ENCODE measurements around the gene OGFOD1.
A peak's percentile ranks its signal among the peaks of the same experiment; 100 is the strongest.
"Not testable (repeated sequence)": the region's sequence is repeated elsewhere in the genome, so short reads cannot be mapped to it uniquely, and the experiment has no call there.

OGFOD1 gene

GRCh38 chr16:56480776-56481467 lies 29.6 kb downstream of the OGFOD1 start:
- no peak for DNase-seq (ENCODE audit: low read depth)

- DNase-seq (ENCODE audit: low read depth), result no peak
Observed at GRCh38 chr16:56481468-56482122, 30.2 kb downstream of the OGFOD1 start.

- no peak for DNase-seq (ENCODE audit: low read depth)
Observed at GRCh38 chr16:56482683-56483236, 31.4 kb downstream of the OGFOD1 start.

GRCh38 chr16:56483394-56483793 lies 32.0 kb downstream of the OGFOD1 start:
- DNase-seq (ENCODE audit: low read depth), result no peak

GRCh38 chr16:56488035-56488434 lies 36.7 kb downstream of the OGFOD1 start:
- DNase-seq (ENCODE audit: low read depth), result no peak

- not testable (repeated sequence) for DNase-seq (ENCODE audit: low read depth)
Observed at GRCh38 chr16:56488868-56489267, 37.5 kb downstream of the OGFOD1 start.

GRCh38 chr16:56491657-56492261 lies 40.4 kb downstream of the OGFOD1 start:
- no peak for DNase-seq (ENCODE audit: low read depth)

GRCh38 chr16:56493126-56493525 lies 41.8 kb downstream of the OGFOD1 start:
- DNase-seq (ENCODE audit: low read depth), result no peak

GRCh38 chr16:56493815-56494214 lies 42.5 kb downstream of the OGFOD1 start:
- DNase-seq (ENCODE audit: low read depth), result no peak

GRCh38 chr16:56505181-56505580 lies 53.8 kb downstream of the OGFOD1 start:
- no peak for DNase-seq (ENCODE audit: low read depth)

- no peak for DNase-seq (ENCODE audit: low read depth)
Observed at GRCh38 chr16:56506941-56507340, 55.6 kb downstream of the OGFOD1 start.

- DNase-seq (ENCODE audit: low read depth), result no peak
Observed at GRCh38 chr16:56510544-56510943, 59.2 kb downstream of the OGFOD1 start.

GRCh38 chr16:56512025-56512424 lies 60.7 kb downstream of the OGFOD1 start:
- DNase-seq (ENCODE audit: low read depth), result no peak

- no peak for DNase-seq (ENCODE audit: low read depth)
Observed at GRCh38 chr16:56513091-56513490, 61.7 kb downstream of the OGFOD1 start.

GRCh38 chr16:56513972-56514371 lies 62.6 kb downstream of the OGFOD1 start:
- DNase-seq (ENCODE audit: low read depth), result no peak

GRCh38 chr16:56514845-56515244 lies 63.5 kb downstream of the OGFOD1 start:
- DNase-seq (ENCODE audit: low read depth), result no peak

GRCh38 chr16:56515665-56516064 lies 64.3 kb downstream of the OGFOD1 start:
- no peak for DNase-seq (ENCODE audit: low read depth)

GRCh38 chr16:56517206-56517605 lies 65.9 kb downstream of the OGFOD1 start:
- DNase-seq (ENCODE audit: low read depth), result no peak

GRCh38 chr16:56518425-56518824 lies 67.1 kb downstream of the OGFOD1 start:
- no peak for DNase-seq (ENCODE audit: low read depth)

GRCh38 chr16:56519459-56520250 lies 68.3 kb downstream of the OGFOD1 start, which contains the start of gene BBS2:
Gene BBS2, minus strand, starts transcription at chr16:56520024. Its CDS starts 162 bp downstream, at chr16:56519862.
- DNase-seq (ENCODE audit: low read depth), result peak; percentile 90

GRCh38 chr16:56520251-56520577 lies 68.9 kb downstream of the OGFOD1 start:
- DNase-seq (ENCODE audit: low read depth), result no peak

GRCh38 chr16:56525236-56525635 lies 73.9 kb downstream of the OGFOD1 start:
- no peak for DNase-seq (ENCODE audit: low read depth)
